ENCODE results near the gene TSHZ2. TPM values are rescaled to one million over a fixed set of nuclear protein-coding genes. Genes with fewer than 3 reads are reported as not detected.

TSHZ2 gene
- total RNA-seq, 1 experiment from 2014 or later, result 2.3 TPM

DNA sequence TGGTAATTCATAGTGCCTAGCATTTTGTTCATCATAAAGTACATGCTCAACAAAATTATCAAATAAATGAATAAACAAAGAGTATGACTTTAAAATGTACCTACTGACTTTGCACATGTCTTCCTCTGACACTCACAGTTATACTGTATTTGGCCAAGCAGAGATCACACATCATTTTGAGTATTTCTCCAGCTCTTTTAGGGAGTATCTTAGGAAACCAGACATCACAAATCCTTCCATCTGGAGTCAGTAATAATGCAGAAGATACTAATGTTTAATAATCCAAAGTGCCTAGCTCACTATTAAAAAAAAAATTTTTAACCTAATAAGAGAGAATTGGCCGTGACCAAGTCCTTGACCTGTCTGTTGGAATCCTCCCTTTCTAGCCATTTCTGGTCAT, 466.9 kb downstream of the TSHZ2 start:
- no peak overlapping the region for H3K4me3 Mint-ChIP-seq (ENCODE audit: unreplicated experiment)
- intact Hi-C loops (cut with micrococcal nuclease), result no loop called here
- no TSS peak for BruUV-seq (replicated peaks)
- no peaks in the 10 kb centered on the region for H3K36me3 Mint-ChIP-seq (ENCODE audit: insufficient read depth, unreplicated experiment)
- ChIA-PET CTCF (interaction anchor here (0.6 kb wide), 1 partner anchor 25 kb away, joined by 3 read pairs; no protein-coding TSS in a partner anchor), POLR2A (no interaction called here)
- H3K4me1 Mint-ChIP-seq (ENCODE audit: insufficient read depth, unreplicated experiment), result no peaks in the 10 kb centered on the region
- no peaks in the 10 kb centered on the region for H3K27me3 Mint-ChIP-seq (ENCODE audit: insufficient read depth, unreplicated experiment)
- no peak overlapping the region for H3K27ac Mint-ChIP-seq (ENCODE audit: low read depth, unreplicated experiment)
- H3K9me3 Mint-ChIP-seq (ENCODE audit: unreplicated experiment), result peaks cover 7% of the 10 kb centered on the region
- no peak for DNase-seq (ENCODE audit: unreplicated experiment)
- TF ChIP-seq, protein P1, sequence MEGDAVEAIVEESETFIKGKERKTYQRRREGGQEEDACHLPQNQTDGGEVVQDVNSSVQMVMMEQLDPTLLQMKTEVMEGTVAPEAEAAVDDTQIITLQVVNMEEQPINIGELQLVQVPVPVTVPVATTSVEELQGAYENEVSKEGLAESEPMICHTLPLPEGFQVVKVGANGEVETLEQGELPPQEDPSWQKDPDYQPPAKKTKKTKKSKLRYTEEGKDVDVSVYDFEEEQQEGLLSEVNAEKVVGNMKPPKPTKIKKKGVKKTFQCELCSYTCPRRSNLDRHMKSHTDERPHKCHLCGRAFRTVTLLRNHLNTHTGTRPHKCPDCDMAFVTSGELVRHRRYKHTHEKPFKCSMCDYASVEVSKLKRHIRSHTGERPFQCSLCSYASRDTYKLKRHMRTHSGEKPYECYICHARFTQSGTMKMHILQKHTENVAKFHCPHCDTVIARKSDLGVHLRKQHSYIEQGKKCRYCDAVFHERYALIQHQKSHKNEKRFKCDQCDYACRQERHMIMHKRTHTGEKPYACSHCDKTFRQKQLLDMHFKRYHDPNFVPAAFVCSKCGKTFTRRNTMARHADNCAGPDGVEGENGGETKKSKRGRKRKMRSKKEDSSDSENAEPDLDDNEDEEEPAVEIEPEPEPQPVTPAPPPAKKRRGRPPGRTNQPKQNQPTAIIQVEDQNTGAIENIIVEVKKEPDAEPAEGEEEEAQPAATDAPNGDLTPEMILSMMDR (IDR thresholded peaks at IDR 0.05; ENCODE audit: unreplicated experiment), result no peak

DNA sequence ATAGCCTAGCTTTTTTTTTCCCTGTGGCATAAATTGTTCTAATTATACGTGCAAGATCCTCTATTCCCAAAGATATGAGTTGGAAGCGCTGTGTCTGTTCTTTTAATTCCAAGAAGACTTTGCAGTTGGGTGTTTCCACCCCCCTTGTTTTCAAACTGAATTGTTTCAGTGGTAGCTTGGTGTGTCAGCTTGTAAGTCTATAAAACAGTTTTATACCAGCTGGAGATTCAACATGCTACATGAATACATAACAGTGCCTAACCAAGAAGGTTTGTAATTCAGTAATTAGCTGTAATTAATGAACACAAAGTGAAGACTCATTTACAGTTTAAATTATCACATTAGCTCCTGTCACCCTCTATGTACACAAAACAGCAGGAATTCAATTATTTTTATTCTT, 467.5 kb downstream of the TSHZ2 start:
- ChIA-PET CTCF (interaction anchor here (0.7 to 1.2 kb wide), 4 partner anchors 108 to 1311 kb away, joined by 3 read pairs; no protein-coding TSS in a partner anchor), POLR2A (no interaction called here)
- Mint-ChIP-seq H3K9me3 (ENCODE audit: unreplicated experiment) (peaks cover 7% of the 10 kb centered on the region), H3K36me3 (ENCODE audit: insufficient read depth, unreplicated experiment) (no peaks in the 10 kb centered on the region), H3K27ac (ENCODE audit: low read depth, unreplicated experiment) (no peak overlapping the region), H3K4me1 (ENCODE audit: insufficient read depth, unreplicated experiment) (no peaks in the 10 kb centered on the region), H3K4me3 (ENCODE audit: unreplicated experiment) (no peak overlapping the region), H3K27me3 (ENCODE audit: insufficient read depth, unreplicated experiment) (no peaks in the 10 kb centered on the region)
- TF ChIP-seq, protein P1 (IDR thresholded peaks at IDR 0.05; ENCODE audit: unreplicated experiment), result no peak
- no peak for DNase-seq (ENCODE audit: unreplicated experiment)
- BruUV-seq (replicated peaks), result no TSS peak
- intact Hi-C loops (cut with micrococcal nuclease), result no loop called here

DNA sequence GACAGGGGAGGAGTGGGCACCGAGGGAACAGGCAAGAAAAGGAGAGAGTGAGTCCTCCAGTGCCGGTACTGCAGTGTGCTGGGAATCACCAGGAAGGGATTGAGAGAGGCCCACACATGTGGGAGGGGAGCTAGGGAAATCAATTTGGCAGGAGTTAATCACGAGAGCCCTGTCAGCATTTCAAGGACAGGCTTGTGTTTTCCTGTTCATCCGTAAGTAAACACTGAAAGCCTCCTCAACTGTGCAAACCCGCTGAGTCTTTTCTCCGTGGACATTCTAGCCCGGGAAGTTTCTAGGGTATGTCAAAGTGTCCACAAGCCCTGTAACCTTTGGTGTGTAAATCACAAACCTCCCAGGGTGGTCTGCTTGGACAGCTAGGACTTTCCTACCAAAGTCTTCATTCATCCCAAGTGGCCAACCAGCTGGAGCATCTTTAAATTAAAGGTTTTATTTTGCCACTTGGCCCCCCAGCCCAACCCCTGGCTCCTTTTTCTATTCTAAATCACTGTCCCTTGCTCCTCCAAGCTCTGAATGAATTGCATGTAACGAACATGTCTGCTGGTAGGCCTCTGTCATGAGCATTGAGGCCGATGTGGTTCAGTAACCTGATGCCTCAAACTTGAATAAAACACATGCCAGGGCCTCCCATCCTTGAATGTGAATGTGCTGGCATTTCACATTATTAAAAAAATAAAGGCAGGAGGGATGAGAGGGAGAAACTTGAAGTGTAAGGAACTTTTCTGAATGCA, 472.4 kb downstream of the TSHZ2 start:
- POLR2A ChIA-PET, result no interaction called here
- H3K4me1 Mint-ChIP-seq (ENCODE audit: insufficient read depth, unreplicated experiment), result no peaks in the 10 kb centered on the region
- H3K27ac Mint-ChIP-seq (ENCODE audit: low read depth, unreplicated experiment), result no peak overlapping the region
- no peak overlapping the region for H3K4me3 Mint-ChIP-seq (ENCODE audit: unreplicated experiment)
- CTCF ChIA-PET, result interaction anchor here (0.9 kb wide), 1 partner anchor 96 kb away, joined by 3 read pairs; no protein-coding TSS in a partner anchor
- H3K27me3 Mint-ChIP-seq (ENCODE audit: insufficient read depth, unreplicated experiment), result no peaks in the 10 kb centered on the region
- no TSS peak for BruUV-seq (replicated peaks)
- TF ChIP-seq, protein P1 (IDR thresholded peaks at IDR 0.05; ENCODE audit: unreplicated experiment), result no peak
- no peaks in the 10 kb centered on the region for H3K36me3 Mint-ChIP-seq (ENCODE audit: insufficient read depth, unreplicated experiment)
- peaks cover 9% of the 10 kb centered on the region for H3K9me3 Mint-ChIP-seq (ENCODE audit: unreplicated experiment)
- intact Hi-C loops (cut with micrococcal nuclease), result no loop called here
- DNase-seq (ENCODE audit: unreplicated experiment), result no peak

DNA sequence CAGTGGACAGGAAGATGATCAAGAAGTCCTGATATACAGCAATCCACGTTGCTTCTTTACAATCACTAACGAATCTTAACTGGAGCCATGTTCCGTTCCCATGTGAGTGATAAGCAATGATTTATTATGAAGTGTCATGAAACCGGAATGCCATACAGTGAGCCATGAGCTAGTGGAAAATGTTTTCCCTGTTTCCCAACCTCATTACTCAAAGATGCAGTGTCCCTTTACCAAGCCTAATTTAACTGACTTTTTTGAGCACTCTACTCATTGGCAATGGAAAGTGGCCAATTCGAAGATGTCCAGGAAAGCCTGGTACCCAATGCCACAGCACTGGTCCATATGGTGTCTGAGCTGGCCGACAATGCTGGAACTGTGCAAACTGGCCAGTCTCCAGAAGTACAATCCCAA, 473.2 kb downstream of the TSHZ2 start:
- no peak overlapping the region for H3K4me3 Mint-ChIP-seq (ENCODE audit: unreplicated experiment)
- intact Hi-C loops (cut with micrococcal nuclease), result no loop called here
- no peak for DNase-seq (ENCODE audit: unreplicated experiment)
- TF ChIP-seq, protein P1 (IDR thresholded peaks at IDR 0.05; ENCODE audit: unreplicated experiment), result no peak
- H3K27me3 Mint-ChIP-seq (ENCODE audit: insufficient read depth, unreplicated experiment), result no peaks in the 10 kb centered on the region
- POLR2A ChIA-PET, result no interaction called here
- no TSS peak for BruUV-seq (replicated peaks)
- no peak overlapping the region for H3K27ac Mint-ChIP-seq (ENCODE audit: low read depth, unreplicated experiment)
- H3K9me3 Mint-ChIP-seq (ENCODE audit: unreplicated experiment), result peaks cover 16% of the 10 kb centered on the region
- H3K36me3 Mint-ChIP-seq (ENCODE audit: insufficient read depth, unreplicated experiment), result no peaks in the 10 kb centered on the region
- no peaks in the 10 kb centered on the region for H3K4me1 Mint-ChIP-seq (ENCODE audit: insufficient read depth, unreplicated experiment)
- CTCF ChIA-PET, result no interaction called here
